ENCODE results near the gene MBOAT7. TPM values are rescaled to one million over a fixed set of nuclear protein-coding genes. Genes with fewer than 3 reads are reported as not detected.

The MBOAT7 gene
- total and polyA plus RNA-seq, 2 of the 4 experiments (the other 2 are of a cell fraction): 11.3 to 121 TPM

DNA sequence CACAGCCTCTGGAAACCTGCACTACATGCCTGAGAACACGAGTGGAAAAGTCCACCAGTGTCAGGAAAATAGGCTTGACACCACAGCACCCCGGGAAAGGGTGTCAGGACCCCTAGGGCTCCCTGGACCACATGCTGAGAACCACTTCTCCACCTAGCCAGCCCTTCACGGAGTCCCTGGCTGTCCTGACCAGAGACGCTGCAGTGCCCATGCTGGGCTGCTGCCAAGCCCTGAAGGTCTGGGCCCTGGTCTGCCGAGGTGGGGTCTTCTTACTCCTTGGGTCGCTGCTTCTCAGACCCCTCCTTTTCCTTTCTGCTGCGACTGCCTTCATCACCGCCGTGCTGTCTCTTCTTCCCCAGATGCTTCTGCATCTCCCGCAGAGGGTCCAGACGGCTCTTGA lies 32.9 kb downstream of the MBOAT7 start:
- Histone ChIP-seq H4K91ac (ENCODE audit: insufficient read depth, low read depth, low read length) (no peak overlapping the region), H3K27ac (ENCODE audit: insufficient read depth, low read length) (no peak overlapping the region), H3K4ac (ENCODE audit: low read depth, low read length) (no peak overlapping the region), H3K18ac (ENCODE audit: low read depth, low read length) (no peak overlapping the region), H3K9me3 (ENCODE audit: control insufficient read depth, insufficient read depth, low read length) (no peaks in the 10 kb centered on the region), H2AFZ (replicated peaks; ENCODE audit: low read length, poor library complexity) (no peak overlapping the region), H2BK120ac (ENCODE audit: low read depth, low read length) (no peak overlapping the region), H2BK5ac (ENCODE audit: low read depth, low read length, poor library complexity, severe bottlenecking) (no peak overlapping the region), H3K9me1 (ENCODE audit: insufficient read depth, low read length) (no peaks in the 10 kb centered on the region; the same call in 1 of the 2 replicates), H2AK5ac (ENCODE audit: low read depth, low read length) (no peak overlapping the region), H4K5ac (ENCODE audit: low read depth, low read length) (no peak overlapping the region), H3K27me3 (ENCODE audit: control insufficient read depth, insufficient read depth, low read length) (no peaks in the 10 kb centered on the region), H3K4me1 (ENCODE audit: control insufficient read depth, insufficient read depth, low read length) (peaks cover 11% of the 10 kb centered on the region), H4K20me1 (ENCODE audit: insufficient read depth, low read length) (peaks cover 7% of the 10 kb centered on the region; the same call in 1 of the 2 replicates), H3K4me3 (ENCODE audit: insufficient read depth, low read depth, low read length) (no peak overlapping the region), H3K56ac (ENCODE audit: extremely low read depth, insufficient read depth, low read length) (no peak overlapping the region), H3K14ac (replicated peaks; ENCODE audit: low read depth, low read length) (no peak overlapping the region), H2BK15ac (ENCODE audit: low read depth, low read length) (no peak overlapping the region), H3K23ac (ENCODE audit: low read depth, low read length) (no peak overlapping the region), H3K4me2 (ENCODE audit: low read depth, low read length) (no peak overlapping the region), H3K36me3 (ENCODE audit: control insufficient read depth, insufficient read depth, low read length) (peaks cover 52% of the 10 kb centered on the region), H3K9ac (ENCODE audit: low read depth, low read length) (no peak overlapping the region), H3K79me1 (ENCODE audit: low read depth in 1 of 2, low read length in 2 of 2) (peaks cover 10 to 36% of the 10 kb centered on the region in 2 experiments; a peak in 3 of 4 replicates), H4K8ac (ENCODE audit: low read depth in 2 of 2, low read length in 2 of 2) (no peak overlapping the region), H2BK20ac (ENCODE audit: low read depth, low read length) (no peak overlapping the region), H2AK9ac (replicated peaks; ENCODE audit: low read depth, low read length, poor library complexity) (no peak overlapping the region)
- in situ Hi-C loops (cut with MboI; ENCODE audit: low sequenced_read_pairs) (no loop called here), dilution Hi-C loops (cut with HindIII; ENCODE audit: low sequenced_read_pairs, unreplicated experiment) (no loop called here), intact Hi-C loops (cut with micrococcal nuclease) (loop anchor here (5.0 kb wide), 1 partner anchor 1126 kb away; the partner anchor contains the start of genes BRSK1 and HSPBP1)
- CTCF ChIA-PET: no interaction called here
- no peak for DNase-seq
- BruUV-seq (replicated peaks): no TSS peak
- no peak for TF ChIP-seq MXI1 (IDR thresholded peaks at IDR 0.05; ENCODE audit: borderline replicate concordance, low read depth, low read length)
- 0 out of 2 replicates have a peak, but pooled peaks have one; percentile 5 for TF ChIP-seq POLR2A (IDR thresholded peaks at IDR 0.05; ENCODE audit: low read depth, low read length)
- no peak for ATAC-seq (ENCODE audit: low read depth)
- POLR2A ChIA-PET (ENCODE audit: unreplicated experiment): no interaction called here
- WGBS, 2 experiments (ENCODE audit: extremely low coverage in 2 of 2, insufficient read length in 1 of 2): 100% methylated on average over 2 of the region's 11 CpGs; no CpG with 5 or more reads in 1 of the 2 experiments

Data from IMR-90 (cell line).